GM20431 (cell line): ENCODE measurements around the gene MARF1.
"Not testable (repeated sequence)": the region's sequence is repeated elsewhere in the genome, so short reads cannot be mapped to it uniquely, and the experiment has no call there.

Experiments
- in situ Hi-C: fragments of 300-500 bp; cut with MseI, MboI; formaldehyde crosslinking; loops from one replicate; pipeline ENCODE4 v1.15.0; 2020; ENCODE audit warnings: low sequenced_read_pairs; ENCODE audit not compliant: unreplicated experiment

Gene MARF1

GRCh38 chr16:15655561-15655960 lies 12.6 kb upstream of the MARF1 start:
- in situ Hi-C loops, result not testable (repeated sequence)

- in situ Hi-C loops, result no loop called here
Observed at GRCh38 chr16:15654591-15654990, 11.6 kb upstream of the MARF1 start.

GRCh38 chr16:15653227-15653626 lies 10.3 kb upstream of the MARF1 start:
- in situ Hi-C loops, result no loop called here

- in situ Hi-C loops, result no loop called here
Observed at GRCh38 chr16:15652293-15653001, 9.5 kb upstream of the MARF1 start.

GRCh38 chr16:15650698-15651171 lies 7.8 kb upstream of the MARF1 start:
- in situ Hi-C loops, result no loop called here

GRCh38 chr16:15650019-15650697 lies 7.2 kb upstream of the MARF1 start, which contains the start of gene NDE1:
TSS of gene NDE1 (plus strand) at chr16:15650245. CDS start at chr16:15664779, 14,534 bp downstream.
- in situ Hi-C loops, result no loop called here

- in situ Hi-C loops, result no loop called here
Observed at GRCh38 chr16:15649727-15650018, 6.7 kb upstream of the MARF1 start.

- in situ Hi-C loops, result not testable (repeated sequence)
Observed at GRCh38 chr16:15649311-15649710, 6.4 kb upstream of the MARF1 start.

GRCh38 chr16:15648135-15648730 lies 5.3 kb upstream of the MARF1 start:
- in situ Hi-C loops, result no loop called here

- in situ Hi-C loops, result no loop called here
Observed at GRCh38 chr16:15647294-15648014, 4.5 kb upstream of the MARF1 start.

- in situ Hi-C loops, result not testable (repeated sequence)
Observed at GRCh38 chr16:15646557-15647293, 3.8 kb upstream of the MARF1 start.

- in situ Hi-C loops, result not testable (repeated sequence)
Observed at GRCh38 chr16:15644962-15645465, 2.1 kb upstream of the MARF1 start.

GRCh38 chr16:15644267-15644961 lies 1.5 kb upstream of the MARF1 start:
- in situ Hi-C loops, result no loop called here

GRCh38 chr16:15643946-15644250 lies 944 bp upstream of the MARF1 start:
- in situ Hi-C loops, result no loop called here

GRCh38 chr16:15642557-15643047 lies 352 bp downstream of the MARF1 start:
- in situ Hi-C loops, result no loop called here

- in situ Hi-C loops, result no loop called here
Observed at GRCh38 chr16:15641753-15642556, 999 bp downstream of the MARF1 start.

GRCh38 chr16:15640966-15641365 lies 2.0 kb downstream of the MARF1 start:
- in situ Hi-C loops, result no loop called here

- in situ Hi-C loops, result no loop called here
Observed at GRCh38 chr16:15639061-15639568, 3.8 kb downstream of the MARF1 start.
